ENCODE results near the gene YKT6. TPM values are rescaled to one million over a fixed set of nuclear protein-coding genes. Genes with fewer than 3 reads are reported as not detected.
"Not testable (repeated sequence)": the region's sequence is repeated elsewhere in the genome, so short reads cannot be mapped to it uniquely, and the experiment has no call there.

Gene YKT6
- total RNA-seq, 1 donor from 2014 or later: 89.5 TPM

- peaks cover 36% of the 10 kb centered on the region for H3K27me3 Mint-ChIP-seq (ENCODE audit: unreplicated experiment)
- no peak overlapping the region for H3K4me3 Mint-ChIP-seq (ENCODE audit: unreplicated experiment)
- H3K27ac Mint-ChIP-seq (ENCODE audit: unreplicated experiment): no peak overlapping the region
- H3K36me3 Mint-ChIP-seq (ENCODE audit: unreplicated experiment): no peaks in the 10 kb centered on the region
- DNase-seq (ENCODE audit: extremely low spot score, unreplicated experiment): no peak
- H3K9me3 Mint-ChIP-seq (ENCODE audit: unreplicated experiment): no peaks in the 10 kb centered on the region
- no peaks in the 10 kb centered on the region for H3K4me1 Mint-ChIP-seq (ENCODE audit: unreplicated experiment)
- TF ChIP-seq CTCF (IDR thresholded peaks at IDR 0.05): no peak
Measured at GRCh38 chr7:44194069-44194468, 6.7 kb upstream of the YKT6 start.

- no peak overlapping the region for H3K27ac Mint-ChIP-seq (ENCODE audit: unreplicated experiment)
- no peaks in the 10 kb centered on the region for H3K4me1 Mint-ChIP-seq (ENCODE audit: unreplicated experiment)
- H3K4me3 Mint-ChIP-seq (ENCODE audit: unreplicated experiment): no peak overlapping the region
- no peak for TF ChIP-seq CTCF (IDR thresholded peaks at IDR 0.05)
- H3K27me3 Mint-ChIP-seq (ENCODE audit: unreplicated experiment): peaks cover 37% of the 10 kb centered on the region
- no peaks in the 10 kb centered on the region for H3K36me3 Mint-ChIP-seq (ENCODE audit: unreplicated experiment)
- no peaks in the 10 kb centered on the region for H3K9me3 Mint-ChIP-seq (ENCODE audit: unreplicated experiment)
- DNase-seq (ENCODE audit: extremely low spot score, unreplicated experiment): no peak
Measured at GRCh38 chr7:44194562-44195145, 6.1 kb upstream of the YKT6 start.

GRCh38 chr7:44195889-44196288 is 4.9 kb upstream of the YKT6 start:
- TF ChIP-seq CTCF (IDR thresholded peaks at IDR 0.05): no peak
- Mint-ChIP-seq H3K4me3 (ENCODE audit: unreplicated experiment) (no peak overlapping the region), H3K27ac (ENCODE audit: unreplicated experiment) (no peak overlapping the region), H3K36me3 (ENCODE audit: unreplicated experiment) (no peaks in the 10 kb centered on the region), H3K9me3 (ENCODE audit: unreplicated experiment) (no peaks in the 10 kb centered on the region), H3K27me3 (ENCODE audit: unreplicated experiment) (peaks cover 31% of the 10 kb centered on the region), H3K4me1 (ENCODE audit: unreplicated experiment) (no peaks in the 10 kb centered on the region)
- DNase-seq (ENCODE audit: extremely low spot score, unreplicated experiment): no peak

GRCh38 chr7:44196450-44196872 is 4.3 kb upstream of the YKT6 start:
- Mint-ChIP-seq H3K27ac (ENCODE audit: unreplicated experiment) (no peak overlapping the region), H3K4me3 (ENCODE audit: unreplicated experiment) (no peak overlapping the region), H3K9me3 (ENCODE audit: unreplicated experiment) (no peaks in the 10 kb centered on the region), H3K27me3 (ENCODE audit: unreplicated experiment) (peaks cover 26% of the 10 kb centered on the region), H3K4me1 (ENCODE audit: unreplicated experiment) (peaks cover 1% of the 10 kb centered on the region), H3K36me3 (ENCODE audit: unreplicated experiment) (no peaks in the 10 kb centered on the region)
- DNase-seq (ENCODE audit: extremely low spot score, unreplicated experiment): no peak
- peak; percentile 78 for TF ChIP-seq CTCF (IDR thresholded peaks at IDR 0.05)

- peaks cover 21% of the 10 kb centered on the region for H3K27me3 Mint-ChIP-seq (ENCODE audit: unreplicated experiment)
- DNase-seq (ENCODE audit: extremely low spot score, unreplicated experiment): no peak
- no peaks in the 10 kb centered on the region for H3K9me3 Mint-ChIP-seq (ENCODE audit: unreplicated experiment)
- H3K4me3 Mint-ChIP-seq (ENCODE audit: unreplicated experiment): no peak overlapping the region
- H3K4me1 Mint-ChIP-seq (ENCODE audit: unreplicated experiment): peaks cover 11% of the 10 kb centered on the region
- H3K36me3 Mint-ChIP-seq (ENCODE audit: unreplicated experiment): no peaks in the 10 kb centered on the region
- H3K27ac Mint-ChIP-seq (ENCODE audit: unreplicated experiment): no peak overlapping the region
- no peak for TF ChIP-seq CTCF (IDR thresholded peaks at IDR 0.05)
Measured at GRCh38 chr7:44197474-44197873, 3.3 kb upstream of the YKT6 start.

- not testable (repeated sequence) for H3K36me3 Mint-ChIP-seq (ENCODE audit: unreplicated experiment)
Measured at GRCh38 chr7:44200163-44200562, 615 bp upstream of the YKT6 start.

More at GRCh38 chr7:44200163-44200562, 615 bp upstream of the YKT6 start:
- Mint-ChIP-seq H3K27me3 (ENCODE audit: unreplicated experiment) (peaks cover 13% of the 10 kb centered on the region), H3K4me1 (ENCODE audit: unreplicated experiment) (peaks cover 22% of the 10 kb centered on the region), H3K4me3 (ENCODE audit: unreplicated experiment) (peak overlapping the region; percentile 42)
- not testable (repeated sequence) for H3K9me3 Mint-ChIP-seq (ENCODE audit: unreplicated experiment); DNase-seq (ENCODE audit: extremely low spot score, unreplicated experiment); H3K27ac Mint-ChIP-seq (ENCODE audit: unreplicated experiment)
